ENCODE results near the gene TNFRSF1B.

DNA sequence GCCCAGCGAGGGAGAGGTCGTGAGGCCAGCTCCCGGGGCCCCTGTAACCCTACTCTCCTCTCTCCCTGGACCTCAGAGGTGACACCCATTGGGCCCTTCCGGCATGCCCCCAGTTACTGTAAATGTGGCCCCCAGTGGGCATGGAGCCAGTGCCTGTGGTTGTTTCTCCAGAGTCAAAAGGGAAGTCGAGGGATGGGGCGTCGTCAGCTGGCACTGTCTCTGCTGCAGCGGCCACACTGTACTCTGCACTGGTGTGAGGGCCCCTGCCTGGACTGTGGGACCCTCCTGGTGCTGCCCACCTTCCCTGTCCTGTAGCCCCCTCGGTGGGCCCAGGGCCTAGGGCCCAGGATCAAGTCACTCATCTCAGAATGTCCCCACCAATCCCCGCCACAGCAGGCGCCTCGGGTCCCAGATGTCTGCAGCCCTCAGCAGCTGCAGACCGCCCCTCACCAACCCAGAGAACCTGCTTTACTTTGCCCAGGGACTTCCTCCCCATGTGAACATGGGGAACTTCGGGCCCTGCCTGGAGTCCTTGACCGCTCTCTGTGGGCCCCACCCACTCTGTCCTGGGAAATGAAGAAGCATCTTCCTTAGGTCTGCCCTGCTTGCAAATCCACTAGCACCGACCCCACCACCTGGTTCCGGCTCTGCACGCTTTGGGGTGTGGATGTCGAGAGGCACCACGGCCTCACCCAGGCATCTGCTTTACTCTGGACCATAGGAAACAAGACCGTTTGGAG lies 23.7 kb upstream of the TNFRSF1B start:
- TF ChIP-seq, protein P1, sequence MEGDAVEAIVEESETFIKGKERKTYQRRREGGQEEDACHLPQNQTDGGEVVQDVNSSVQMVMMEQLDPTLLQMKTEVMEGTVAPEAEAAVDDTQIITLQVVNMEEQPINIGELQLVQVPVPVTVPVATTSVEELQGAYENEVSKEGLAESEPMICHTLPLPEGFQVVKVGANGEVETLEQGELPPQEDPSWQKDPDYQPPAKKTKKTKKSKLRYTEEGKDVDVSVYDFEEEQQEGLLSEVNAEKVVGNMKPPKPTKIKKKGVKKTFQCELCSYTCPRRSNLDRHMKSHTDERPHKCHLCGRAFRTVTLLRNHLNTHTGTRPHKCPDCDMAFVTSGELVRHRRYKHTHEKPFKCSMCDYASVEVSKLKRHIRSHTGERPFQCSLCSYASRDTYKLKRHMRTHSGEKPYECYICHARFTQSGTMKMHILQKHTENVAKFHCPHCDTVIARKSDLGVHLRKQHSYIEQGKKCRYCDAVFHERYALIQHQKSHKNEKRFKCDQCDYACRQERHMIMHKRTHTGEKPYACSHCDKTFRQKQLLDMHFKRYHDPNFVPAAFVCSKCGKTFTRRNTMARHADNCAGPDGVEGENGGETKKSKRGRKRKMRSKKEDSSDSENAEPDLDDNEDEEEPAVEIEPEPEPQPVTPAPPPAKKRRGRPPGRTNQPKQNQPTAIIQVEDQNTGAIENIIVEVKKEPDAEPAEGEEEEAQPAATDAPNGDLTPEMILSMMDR (IDR thresholded peaks at IDR 0.05): no peak
- no peak for TF ChIP-seq POLR2AphosphoS5 (IDR thresholded peaks at IDR 0.05)
- TF ChIP-seq EP300 (IDR thresholded peaks at IDR 0.05): no peak
- no peak for TF ChIP-seq POLR2A (IDR thresholded peaks at IDR 0.05)
